DND-41 (cell line): Measurements from ENCODE around the gene BCL11B.
A peak's percentile ranks its signal among the peaks of the same experiment; 100 is the strongest.

Experiments used
- CTCF ChIP-seq: IDR thresholded peaks from 2 replicates; pipeline ENCODE4 v1.5.1; 2012; ENCODE audit warnings: borderline replicate concordance, low read length, moderate library complexity, mild to moderate bottlenecking; ENCODE audit not compliant: poor library complexity, severe bottlenecking; ENCODE audit errors: extremely low read depth
- EZH2 ChIP-seq: IDR thresholded peaks from 3 replicates; pipeline ENCODE4 v1.6.1; 2012; ENCODE audit warnings: borderline replicate concordance, low read depth, mild to moderate bottlenecking, moderate library complexity, low read length, inconsistent platforms; ENCODE audit not compliant: severe bottlenecking

GRCh38 chr14:99201351-99202073, 70.5 kb downstream of the BCL11B start:
- peak; percentile 25 for TF ChIP-seq CTCF
- TF ChIP-seq EZH2: no peak
